Amygdala (tissue), 56 donors: ENCODE results near the gene CD80.

Source experiments
- DNase-seq, 56 donors: peaks; one replicate each; lab custom pipeline; 2025; lab: John Stamatoyannopoulos, UW

The CD80 gene

DNA sequence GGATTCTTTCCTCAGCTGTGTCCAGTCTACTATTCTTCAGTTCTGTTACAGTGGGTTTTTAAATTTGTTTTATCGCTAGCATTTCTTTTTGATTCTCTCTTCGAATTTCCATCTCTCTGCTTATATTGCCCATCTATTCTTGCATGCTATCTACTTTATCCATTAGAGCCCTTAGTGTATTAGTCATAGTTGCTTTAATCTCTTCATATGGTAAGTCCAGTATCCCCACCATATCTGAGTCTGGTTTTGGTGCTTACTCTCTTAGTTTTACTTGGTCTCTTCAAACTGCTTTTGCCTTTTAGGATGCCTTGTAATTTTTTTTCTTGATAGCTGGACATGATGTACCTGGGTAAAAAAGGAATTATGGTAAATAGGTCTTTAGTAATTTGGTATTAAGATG, 52.0 kb downstream of the CD80 start:
- DNase-seq = no peak

DNA sequence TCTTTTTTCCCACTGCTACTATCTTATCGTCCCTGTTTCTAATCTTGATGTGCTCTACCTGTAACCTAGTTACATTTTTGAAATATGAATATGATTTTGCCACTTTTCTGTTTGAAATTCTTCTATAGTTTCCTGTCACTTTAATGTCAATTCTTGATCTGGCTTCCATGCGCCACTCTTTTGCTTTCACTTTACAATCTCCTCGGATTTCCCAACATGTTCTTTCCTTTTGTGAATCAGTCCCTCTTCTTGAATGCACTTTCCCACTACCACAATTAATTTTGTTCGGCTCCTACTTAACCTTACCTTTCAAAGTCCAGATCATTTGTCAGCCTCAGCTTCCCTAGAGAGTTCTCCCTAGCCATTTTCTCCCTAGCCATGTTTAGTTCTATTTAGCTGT, 52.8 kb downstream of the CD80 start:
- DNase-seq = no peak

DNA sequence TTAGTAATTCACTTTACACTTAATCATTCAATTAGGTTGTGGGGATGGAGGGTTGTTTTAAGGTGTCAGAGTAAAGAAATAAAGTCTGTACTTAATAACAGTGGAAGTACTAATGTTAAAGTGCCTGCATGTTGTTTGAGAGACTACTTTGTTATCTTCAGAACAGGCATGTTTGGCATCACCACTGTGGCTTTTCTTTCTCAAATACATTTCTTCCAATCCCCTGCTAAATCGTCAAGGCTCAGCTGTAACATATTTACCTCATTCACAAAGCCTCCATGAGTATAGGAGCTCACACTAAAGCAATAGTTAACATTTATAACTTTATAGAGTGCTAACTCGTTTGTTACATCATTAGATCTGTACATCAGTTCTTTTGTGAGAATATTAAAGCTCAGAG, 58.5 kb downstream of the CD80 start:
- DNase-seq = no peak

DNA sequence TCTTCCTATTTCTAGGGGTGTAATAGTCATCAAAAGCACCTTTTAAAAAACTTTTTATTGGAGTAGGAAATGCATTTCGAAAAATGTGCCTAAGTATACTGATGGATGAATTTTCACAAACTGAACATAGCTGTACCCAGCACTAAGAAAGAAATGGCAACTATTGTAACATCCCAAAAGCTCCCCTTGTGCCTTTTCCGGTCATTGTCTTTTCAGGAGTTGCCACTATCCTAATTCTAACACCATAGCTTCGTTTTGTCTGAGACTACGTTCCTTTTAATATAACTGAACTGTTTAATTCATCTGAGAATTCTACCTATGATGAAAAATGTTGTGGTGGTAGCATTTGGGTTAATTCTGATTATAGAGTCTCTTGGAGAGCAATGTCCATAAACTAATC, 59.1 kb downstream of the CD80 start:
- no peak for DNase-seq

DNA sequence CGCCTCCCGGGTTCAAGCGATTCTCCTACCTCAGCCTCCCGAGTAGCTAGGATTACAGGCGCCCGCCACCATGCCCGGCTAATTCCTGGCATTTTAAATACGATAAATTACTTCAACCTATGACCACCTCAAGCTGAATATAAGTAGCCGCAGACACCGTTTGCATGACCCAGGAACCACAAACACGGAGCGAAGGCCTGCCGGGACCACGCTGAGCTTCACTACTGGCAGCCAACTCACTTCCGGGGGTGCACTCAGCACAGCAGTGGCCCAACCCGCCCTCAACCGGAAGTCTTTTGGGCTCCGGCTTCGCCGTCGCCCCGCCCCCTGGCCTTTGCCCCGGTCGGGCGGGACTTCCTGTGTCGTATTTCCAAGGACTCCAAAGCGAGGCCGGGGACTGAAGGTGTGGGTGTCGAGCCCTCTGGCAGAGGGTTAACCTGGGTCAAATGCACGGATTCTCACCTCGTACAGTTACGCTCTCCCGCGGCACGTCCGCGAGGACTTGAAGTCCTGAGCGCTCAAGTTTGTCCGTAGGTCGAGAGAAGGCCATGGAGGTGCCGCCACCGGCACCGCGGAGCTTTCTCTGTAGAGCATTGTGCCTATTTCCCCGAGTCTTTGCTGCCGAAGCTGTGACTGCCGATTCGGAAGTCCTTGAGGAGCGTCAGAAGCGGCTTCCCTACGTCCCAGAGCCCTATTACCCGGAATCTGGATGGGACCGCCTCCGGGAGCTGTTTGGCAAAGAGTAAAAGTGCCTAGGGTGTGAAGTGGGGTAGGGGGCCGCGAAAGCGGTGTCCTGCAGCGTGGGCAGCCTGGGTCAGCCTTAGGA, 61.0 kb downstream of the CD80 start, which contains the start of gene TIMMDC1:
TIMMDC1 (plus strand) TSS at position 362 of the 826 bp plus-strand sequence; CDS start at position 549, 187 bp downstream.
- DNase-seq = peak; percentile 78 to 99 (median 96)

DNA sequence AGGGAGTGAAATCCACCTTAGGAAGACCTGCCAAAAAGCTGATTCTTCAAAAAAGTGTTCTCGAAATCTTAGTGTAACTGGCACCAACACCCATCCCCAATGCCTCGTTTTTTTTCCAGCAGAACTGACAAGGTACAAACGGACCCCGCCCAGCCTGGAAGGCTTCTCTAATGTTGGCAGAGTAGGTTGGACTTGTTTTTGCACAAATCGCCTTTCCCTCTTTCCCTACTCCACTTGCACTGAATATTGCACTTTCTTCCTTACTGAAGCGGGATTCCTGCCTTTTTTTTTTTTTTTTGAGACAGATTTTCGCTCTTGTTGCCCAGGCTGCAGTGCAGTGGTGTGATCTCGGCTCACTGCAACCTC, 61.6 kb downstream of the CD80 start:
- peak in 16 of 56 donors; percentile 1 to 51 (median 22) for DNase-seq

DNA sequence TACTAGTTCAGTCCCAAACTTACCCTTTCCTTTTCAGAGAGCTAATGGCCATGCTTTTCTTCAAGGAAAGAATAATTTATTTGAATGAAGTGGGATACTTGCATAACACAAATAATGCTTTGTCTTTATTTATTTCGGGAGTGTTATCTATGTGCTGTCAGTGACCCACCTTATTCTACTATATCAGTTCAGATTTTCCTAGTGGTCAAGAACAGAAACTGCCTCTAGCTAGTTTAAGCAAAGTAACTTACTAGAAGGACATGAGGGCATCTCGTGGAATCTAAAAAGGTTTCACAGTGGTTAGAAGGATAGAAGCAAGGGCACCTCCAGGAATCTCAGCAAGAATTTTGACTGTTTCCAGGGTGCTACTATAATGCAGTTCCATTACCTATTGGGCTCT, 64.8 kb downstream of the CD80 start:
- DNase-seq = no peak

GRCh38 chr3:119492810-119493209, 66.6 kb downstream of the CD80 start:
- DNase-seq = no peak

GRCh38 chr3:119492128-119492527, 67.3 kb downstream of the CD80 start:
- DNase-seq = no peak

GRCh38 chr3:119490153-119490552, 69.3 kb downstream of the CD80 start:
- DNase-seq = no peak

DNA sequence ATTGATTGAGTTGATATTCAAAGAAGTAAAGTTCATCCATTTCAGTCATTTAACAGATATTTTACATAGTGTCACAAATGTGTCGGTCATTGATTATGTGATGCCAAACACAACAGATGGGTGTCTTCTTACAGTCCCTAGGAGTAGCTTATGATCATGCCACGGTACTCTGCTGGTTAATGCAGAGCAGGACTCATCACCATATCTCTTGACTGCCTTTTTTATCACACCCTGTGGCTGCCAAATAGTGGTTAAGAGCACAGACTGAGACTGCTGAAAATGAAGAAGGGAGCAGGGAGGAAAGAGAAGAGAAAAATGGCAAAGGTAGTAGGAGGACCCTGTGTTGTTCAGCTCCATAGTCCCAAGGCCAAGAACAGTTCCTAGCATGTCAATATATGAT, 73.9 kb downstream of the CD80 start:
- DNase-seq = no peak

- DNase-seq = no peak
Observed at GRCh38 chr3:119483101-119483500, 76.3 kb downstream of the CD80 start.

- no peak for DNase-seq
Observed at GRCh38 chr3:119481079-119481478, 78.3 kb downstream of the CD80 start.
